HCT116 (cell line): Measurements from ENCODE around the gene SLC25A41. TPM values are rescaled to one million over a fixed set of nuclear protein-coding genes. Genes with fewer than 3 reads are reported as not detected.

Experiments
- ATAC-seq: fragments of 200-7000 bp; cut with Tn5 transposase; 2 replicates; pipeline ENCODE4 v1.9.1; 2020; ENCODE audit warnings: mild to moderate bottlenecking, moderate library complexity
- BruUV-seq: library from RNA; stranded (reverse); fragments of 400-500 nt; replicated peaks from 2 replicates; lab custom pipeline; 2021; lab: Mats Ljungman, UMichigan
- CTCF ChIA-PET: fragments of 300-600 bp; sonication (Branson Sonifier 250); formaldehyde crosslinking; loops from one replicate; lab custom pipeline; 2021; ENCODE audit warnings: antibody characterized with exemption; lab: Charles Lee
- POLR2A ChIA-PET: fragments of 300-600, 350-600 bp; sonication (Branson Sonifier 250); formaldehyde crosslinking; loops from one replicate; lab custom pipeline; 2021; ENCODE audit warnings: antibody characterized with exemption; lab: Charles Lee
- RAD21 ChIA-PET, 2 experiments: fragments of 300-600 bp; sonication (Branson Sonifier 250); formaldehyde crosslinking; loops; one replicate each; lab custom pipeline; 2023; ENCODE audit warnings: low total read pairs in 2 of 2; ENCODE audit not compliant: uncharacterized antibody in 2 of 2, unreplicated experiment in 2 of 2, low non-redundant PET in 1 of 2; lab: Charles Lee
- DNase-seq: peaks from one replicate; pipeline ENCODE4 v3.0.0-alpha.2; 2010; ENCODE audit warnings: low read depth, low spot score
- H2AFZ ChIP-seq: fragments of 200-600 bp; shearing (Covaris generic), sonication (generic); 2 replicates; pipeline ENCODE4 v1.6.1; 2017; ENCODE audit warnings: low read depth, mixed run types, mixed read lengths, antibody characterized with exemption, low read length; ENCODE audit not compliant: poor library complexity, severe bottlenecking
- H3K27ac ChIP-seq: 2 replicates; pipeline ENCODE4 v1.5.1; 2012; ENCODE audit warnings: low read depth, low read length
- H3K27me3 ChIP-seq: fragments of 200-600 bp; sonication (generic); 2 replicates; pipeline ENCODE4 v1.6.1; 2016; ENCODE audit warnings: mixed run types, low read length, mixed read lengths; ENCODE audit not compliant: insufficient read depth
- H3K36me3 ChIP-seq, 2 experiments: fragments of 200-500 bp in 1 of 2; fragments of 200-600 bp in 1 of 2; sonication (Bioruptor generic) in 1 of 2; sonication (generic) in 1 of 2; 2 replicates each; pipeline versions ENCODE4 v1.5.1 to v1.6.1; 2014 to 2016; ENCODE audit warnings: low read length in 2 of 2, inconsistent platforms in 1 of 2, mixed read lengths in 1 of 2, mixed run types in 1 of 2; ENCODE audit not compliant: insufficient read depth in 2 of 2, control insufficient read depth in 1 of 2
- H3K4me1 ChIP-seq, 2 experiments: fragments of 200-600 bp in 1 of 2; sonication (generic) in 1 of 2; 2 replicates each; pipeline versions ENCODE4 v1.5.1 to v1.6.1; 2012 to 2017; ENCODE audit warnings: low read length in 2 of 2, inconsistent platforms in 1 of 2, mild to moderate bottlenecking in 1 of 2, mixed read lengths in 1 of 2, mixed run types in 1 of 2, moderate library complexity in 1 of 2; ENCODE audit not compliant: insufficient read depth in 2 of 2, control insufficient read depth in 1 of 2
- H3K4me2 ChIP-seq: fragments of 200-600 bp; sonication (generic); 2 replicates; pipeline ENCODE4 v1.6.1; 2017; ENCODE audit warnings: mixed run types, low read length, mixed read lengths
- H3K4me3 ChIP-seq, 2 experiments: fragments of 200-600 bp in 1 of 2; sonication (generic) in 1 of 2; replicated peaks in 1 of 2; 2 replicates each; pipeline ENCODE4 v1.5.1; 2011 to 2016; ENCODE audit warnings: low read length in 2 of 2, control low read depth in 1 of 2, low read depth in 1 of 2, mild to moderate bottlenecking in 1 of 2, mixed read lengths in 1 of 2, mixed run types in 1 of 2
- H3K79me2 ChIP-seq: fragments of 200-600 bp; sonication (generic); 2 replicates; pipeline ENCODE4 v1.6.1; 2017; ENCODE audit warnings: mild to moderate bottlenecking, mixed run types, low read length, moderate library complexity, mixed read lengths; ENCODE audit not compliant: insufficient read depth
- H3K9ac ChIP-seq: fragments of 200-600 bp; sonication (generic); 2 replicates; pipeline ENCODE4 v1.6.1; 2016; ENCODE audit warnings: low read length, mixed read lengths
- H3K9me2 ChIP-seq: fragments of 200-600 bp; sonication (generic), shearing (Covaris generic); 2 replicates; pipeline ENCODE4 v1.6.1; 2017; ENCODE audit warnings: mixed run types, mild to moderate bottlenecking, moderate library complexity; ENCODE audit not compliant: insufficient read depth
- H3K9me3 ChIP-seq, 2 experiments: fragments of 200-500 bp in 1 of 2; fragments of 200-600 bp in 1 of 2; sonication (Bioruptor generic) in 1 of 2; sonication (generic) in 1 of 2; 2 replicates each; pipeline ENCODE4 v1.6.1; 2014 to 2017; ENCODE audit warnings: low read length in 2 of 2, mixed read lengths in 2 of 2, inconsistent platforms in 1 of 2, low read depth in 1 of 2, mild to moderate bottlenecking in 1 of 2, mixed run types in 1 of 2, moderate library complexity in 1 of 2; ENCODE audit not compliant: control insufficient read depth in 1 of 2, insufficient read depth in 1 of 2
- H4K20me1 ChIP-seq: fragments of 200-600 bp; sonication (generic), shearing (Covaris generic); 2 replicates; pipeline ENCODE4 v1.6.1; 2017; ENCODE audit warnings: mixed run types, mild to moderate bottlenecking, moderate library complexity; ENCODE audit not compliant: insufficient read depth
- CBX3 ChIP-seq: IDR thresholded peaks from 2 replicates; pipeline ENCODE4 v1.6.1; 2012; ENCODE audit warnings: low read depth
- EGR1 ChIP-seq: IDR thresholded peaks from 2 replicates; pipeline ENCODE4 v1.6.1; 2012; ENCODE audit warnings: low read depth
- ELF1 ChIP-seq: IDR thresholded peaks from 2 replicates; pipeline ENCODE4 v1.6.1; 2012; ENCODE audit warnings: low read depth, borderline replicate concordance
- EZH2phosphoT487 ChIP-seq: fragments of 200-600 bp; IDR thresholded peaks from 2 replicates; pipeline ENCODE4 v1.6.1; 2018; ENCODE audit warnings: antibody characterized with exemption, borderline replicate concordance
- JUND ChIP-seq: IDR thresholded peaks from 2 replicates; pipeline ENCODE4 v1.6.1; 2012
- POLR2A ChIP-seq: IDR thresholded peaks from 2 replicates; pipeline ENCODE4 v1.7.0; 2011; ENCODE audit warnings: borderline replicate concordance; ENCODE audit not compliant: insufficient read depth, insufficient read length; ENCODE audit errors: extremely low read depth
- POLR2AphosphoS5 ChIP-seq: IDR thresholded peaks from 2 replicates; pipeline ENCODE4 v1.6.1; 2011; ENCODE audit warnings: mild to moderate bottlenecking, low read depth, low read length, moderate library complexity
- RAD21 ChIP-seq: IDR thresholded peaks from 2 replicates; pipeline ENCODE4 v1.6.1; 2012; ENCODE audit warnings: low read depth, mild to moderate bottlenecking
- SIN3A ChIP-seq: IDR thresholded peaks from 2 replicates; pipeline ENCODE4 v1.6.1; 2012; ENCODE audit warnings: low read depth
- TCF7L2 ChIP-seq: IDR thresholded peaks from 2 replicates; pipeline ENCODE4 v1.7.0; 2011; ENCODE audit warnings: borderline replicate concordance, inconsistent platforms; ENCODE audit not compliant: insufficient read depth, insufficient read length; ENCODE audit errors: extremely low read depth
- YY1 ChIP-seq: IDR thresholded peaks from 2 replicates; pipeline ENCODE4 v1.6.1; 2011; ENCODE audit warnings: low read length, low read depth, moderate library complexity, mild to moderate bottlenecking; ENCODE audit not compliant: insufficient replicate concordance; ENCODE audit errors: extremely low read depth
- ZFX ChIP-seq: fragments of 450-650 bp; IDR thresholded peaks from 2 replicates; pipeline ENCODE4 v1.6.1; 2017
- intact Hi-C: fragments of 100-400 bp; cut with micrococcal nuclease; formaldehyde crosslinking; loops from 2 replicates; pipeline ENCODE4 v1.10.0; 2022
- total RNA-seq: library from RNA; stranded (reverse); gene quantifications from one replicate; pipeline ENCODE4 v1.2.1, GENCODE V29; 2021; ENCODE audit not compliant: unreplicated experiment
- TF ChIP-seq, protein P1 (sequence below): IDR thresholded peaks from 2 replicates; pipeline ENCODE4 v1.6.1; 2012; ENCODE audit warnings: low read depth
- TF ChIP-seq, protein P2 (sequence below), 3 experiments: fragments of 200-600 bp in 1 of 3; sonication (generic) in 1 of 3; IDR thresholded peaks in 2 of 3; conservative IDR thresholded peaks in 1 of 3; 2 replicates each; pipeline ENCODE4 v1.5.1; 2012 to 2017; ENCODE audit warnings: low read depth in 2 of 3, low read length in 2 of 3, antibody characterized with exemption in 1 of 3, borderline replicate concordance in 1 of 3, control low read depth in 1 of 3, mild to moderate bottlenecking in 1 of 3, mixed read lengths in 1 of 3, mixed run types in 1 of 3, moderate library complexity in 1 of 3; ENCODE audit not compliant: insufficient read depth in 1 of 3

Gene SLC25A41
- total RNA-seq, 1 experiment from 2014 or later = 0.93 TPM

GRCh38 chr19:6393074-6393982 is 40.2 kb downstream of the SLC25A41 start, which contains the start of gene GTF2F1:
GTF2F1 (minus strand) TSS chr19:6393164; CDS start chr19:6392995, 169 bp downstream.
- no peaks in the 10 kb centered on the region for H4K20me1 ChIP-seq
- H3K9me3 ChIP-seq = no peaks in the 10 kb centered on the region
- ChIA-PET POLR2A (interaction anchor here (0.6 to 1.0 kb wide), 2 partner anchors 11 to 20 kb away, joined by 3 to 9 read pairs; partner anchors contain the start of gene ALKBH7), CTCF (no interaction called here), RAD21 (interaction anchor here in 1 of 2 experiments (0.6 to 1.0 kb wide), 2 partner anchors 32 to 33 kb away, joined by 3 to 6 read pairs; partner anchors contain the start of gene KHSRP)
- intact Hi-C loops = no loop called here
- peaks cover 15 to 16% of the 10 kb centered on the region in 2 experiments; a peak in 2 of 4 replicates for H3K36me3 ChIP-seq
- peaks cover 8 to 21% of the 10 kb centered on the region in 2 experiments for H3K4me1 ChIP-seq
- H3K27me3 ChIP-seq = no peaks in the 10 kb centered on the region
- DNase-seq (peak; percentile 90), ATAC-seq (peak; percentile 87)
- H2AFZ ChIP-seq = peak within 1 kb of the TSS; percentile 87
- H3K27ac ChIP-seq = peak within 1 kb of the TSS; percentile 71
- no TSS peak for BruUV-seq
- TF ChIP-seq JUND (no peak), TCF7L2 (peak; percentile 49), EZH2phosphoT487 (no peak), RAD21 (no peak), CBX3 (no peak), POLR2AphosphoS5 (peak; percentile 81), ZFX (peak; percentile 87; the same call in 1 of the 2 replicates), SIN3A (no peak; the same call in 1 of the 2 replicates), POLR2A (peak; percentile 60), EGR1 (0 out of 2 replicates have a peak, but pooled peaks have one; percentile 33), ELF1 (no peak; the same call in 1 of the 2 replicates), YY1 (peak; percentile 54)
- TF ChIP-seq, protein P1, sequence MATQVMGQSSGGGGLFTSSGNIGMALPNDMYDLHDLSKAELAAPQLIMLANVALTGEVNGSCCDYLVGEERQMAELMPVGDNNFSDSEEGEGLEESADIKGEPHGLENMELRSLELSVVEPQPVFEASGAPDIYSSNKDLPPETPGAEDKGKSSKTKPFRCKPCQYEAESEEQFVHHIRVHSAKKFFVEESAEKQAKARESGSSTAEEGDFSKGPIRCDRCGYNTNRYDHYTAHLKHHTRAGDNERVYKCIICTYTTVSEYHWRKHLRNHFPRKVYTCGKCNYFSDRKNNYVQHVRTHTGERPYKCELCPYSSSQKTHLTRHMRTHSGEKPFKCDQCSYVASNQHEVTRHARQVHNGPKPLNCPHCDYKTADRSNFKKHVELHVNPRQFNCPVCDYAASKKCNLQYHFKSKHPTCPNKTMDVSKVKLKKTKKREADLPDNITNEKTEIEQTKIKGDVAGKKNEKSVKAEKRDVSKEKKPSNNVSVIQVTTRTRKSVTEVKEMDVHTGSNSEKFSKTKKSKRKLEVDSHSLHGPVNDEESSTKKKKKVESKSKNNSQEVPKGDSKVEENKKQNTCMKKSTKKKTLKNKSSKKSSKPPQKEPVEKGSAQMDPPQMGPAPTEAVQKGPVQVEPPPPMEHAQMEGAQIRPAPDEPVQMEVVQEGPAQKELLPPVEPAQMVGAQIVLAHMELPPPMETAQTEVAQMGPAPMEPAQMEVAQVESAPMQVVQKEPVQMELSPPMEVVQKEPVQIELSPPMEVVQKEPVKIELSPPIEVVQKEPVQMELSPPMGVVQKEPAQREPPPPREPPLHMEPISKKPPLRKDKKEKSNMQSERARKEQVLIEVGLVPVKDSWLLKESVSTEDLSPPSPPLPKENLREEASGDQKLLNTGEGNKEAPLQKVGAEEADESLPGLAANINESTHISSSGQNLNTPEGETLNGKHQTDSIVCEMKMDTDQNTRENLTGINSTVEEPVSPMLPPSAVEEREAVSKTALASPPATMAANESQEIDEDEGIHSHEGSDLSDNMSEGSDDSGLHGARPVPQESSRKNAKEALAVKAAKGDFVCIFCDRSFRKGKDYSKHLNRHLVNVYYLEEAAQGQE = no peak
- TF ChIP-seq, protein P2, sequence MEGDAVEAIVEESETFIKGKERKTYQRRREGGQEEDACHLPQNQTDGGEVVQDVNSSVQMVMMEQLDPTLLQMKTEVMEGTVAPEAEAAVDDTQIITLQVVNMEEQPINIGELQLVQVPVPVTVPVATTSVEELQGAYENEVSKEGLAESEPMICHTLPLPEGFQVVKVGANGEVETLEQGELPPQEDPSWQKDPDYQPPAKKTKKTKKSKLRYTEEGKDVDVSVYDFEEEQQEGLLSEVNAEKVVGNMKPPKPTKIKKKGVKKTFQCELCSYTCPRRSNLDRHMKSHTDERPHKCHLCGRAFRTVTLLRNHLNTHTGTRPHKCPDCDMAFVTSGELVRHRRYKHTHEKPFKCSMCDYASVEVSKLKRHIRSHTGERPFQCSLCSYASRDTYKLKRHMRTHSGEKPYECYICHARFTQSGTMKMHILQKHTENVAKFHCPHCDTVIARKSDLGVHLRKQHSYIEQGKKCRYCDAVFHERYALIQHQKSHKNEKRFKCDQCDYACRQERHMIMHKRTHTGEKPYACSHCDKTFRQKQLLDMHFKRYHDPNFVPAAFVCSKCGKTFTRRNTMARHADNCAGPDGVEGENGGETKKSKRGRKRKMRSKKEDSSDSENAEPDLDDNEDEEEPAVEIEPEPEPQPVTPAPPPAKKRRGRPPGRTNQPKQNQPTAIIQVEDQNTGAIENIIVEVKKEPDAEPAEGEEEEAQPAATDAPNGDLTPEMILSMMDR (IDR thresholded peaks at IDR 0.05 in 2 of 3, conservative IDR thresholded peaks at IDR 0.05 in 1 of 3; ENCODE audit: borderline replicate concordance in 1 of 3, insufficient read depth in 1 of 3, low read depth in 2 of 3, low read length in 2 of 3) = no peak
- TF ChIP-seq, all 23 proteins: peak for 6
- no peaks in the 10 kb centered on the region for H3K9me2 ChIP-seq
- H3K9ac ChIP-seq = peak within 1 kb of the TSS; percentile 90
- H3K4me3 ChIP-seq = peak within 1 kb of the TSS; percentile 69 to 90
- H3K79me2 ChIP-seq = peaks cover 36% of the 10 kb centered on the region
- H3K4me2 ChIP-seq = peak within 1 kb of the TSS; percentile 79
